ENCODE measurements around the gene FAM210B. TPM values are rescaled to one million over a fixed set of nuclear protein-coding genes. Genes with fewer than 3 reads are reported as not detected.
"Not testable (repeated sequence)": the region's sequence is repeated elsewhere in the genome, so short reads cannot be mapped to it uniquely, and the experiment has no call there.

The FAM210B gene
- total RNA-seq, 2 donors from 2014 or later, result 35.2 to 37.3 TPM

DNA sequence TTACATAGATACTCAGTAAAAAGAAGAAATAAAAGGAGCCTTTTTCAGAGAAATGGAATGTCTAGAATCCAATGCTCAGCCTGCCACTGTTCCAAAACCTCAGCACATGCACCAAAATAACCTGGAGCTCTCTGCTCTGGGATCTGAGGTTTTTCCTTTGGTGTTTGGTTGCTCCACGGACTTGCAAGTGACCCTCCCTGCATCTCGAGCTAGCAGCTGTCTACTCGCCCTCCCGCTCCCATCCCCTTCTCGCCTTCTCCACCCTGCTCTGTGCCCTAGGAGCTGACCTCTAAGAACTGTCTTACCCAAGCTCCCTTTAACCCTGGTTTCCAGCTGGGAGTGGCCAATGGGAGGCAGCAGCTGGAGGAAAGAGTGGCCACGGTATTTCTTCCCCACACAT is 35.1 kb upstream of the FAM210B start:
- TF ChIP-seq CTCF (IDR thresholded peaks at IDR 0.05), result no peak
- Histone ChIP-seq H3K9me3 (no peaks in the 10 kb centered on the region), H3K27ac (no peak overlapping the region), H3K4me3 (no peak overlapping the region), H3K36me3 (no peaks in the 10 kb centered on the region), H3K27me3 (replicated peaks; ENCODE audit: insufficient read depth) (no peaks in the 10 kb centered on the region), H3K4me1 (ENCODE audit: control insufficient read depth in 1 of 2, low read depth in 2 of 2) (no peaks in the 10 kb centered on the region)
- no peak for DNase-seq (ENCODE audit: low spot score)
- ATAC-seq (ENCODE audit: insufficient number of reproducible peaks, low FRiP score, low read depth), result no peak

DNA sequence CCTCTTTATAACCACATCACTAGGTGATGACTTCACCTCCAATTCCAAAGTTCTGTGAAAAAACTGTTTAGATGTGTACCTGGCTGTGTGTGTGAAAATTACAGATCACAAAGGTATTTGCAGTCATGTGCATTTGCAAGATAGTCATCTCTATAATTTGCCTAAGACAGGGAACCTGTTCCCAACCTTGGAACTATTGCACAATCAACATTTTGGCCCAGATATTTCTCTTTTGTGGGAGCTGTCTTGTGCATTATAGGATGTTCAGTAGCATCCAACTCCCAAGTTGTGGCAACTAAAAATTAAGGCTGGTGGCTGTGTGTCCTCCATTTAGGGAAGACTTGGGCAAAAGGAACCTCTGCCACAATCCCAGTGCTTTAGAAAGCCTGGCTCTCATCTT is 34.0 kb upstream of the FAM210B start:
- Histone ChIP-seq H3K4me3 (no peak overlapping the region), H3K4me1 (ENCODE audit: control insufficient read depth in 1 of 2, low read depth in 2 of 2) (no peaks in the 10 kb centered on the region), H3K9me3 (no peaks in the 10 kb centered on the region), H3K27ac (no peak overlapping the region), H3K27me3 (replicated peaks; ENCODE audit: insufficient read depth) (no peaks in the 10 kb centered on the region), H3K36me3 (no peaks in the 10 kb centered on the region)
- no peak for ATAC-seq (ENCODE audit: insufficient number of reproducible peaks, low FRiP score, low read depth)
- no peak for TF ChIP-seq CTCF (IDR thresholded peaks at IDR 0.05)
- no peak for DNase-seq (ENCODE audit: low spot score)

DNA sequence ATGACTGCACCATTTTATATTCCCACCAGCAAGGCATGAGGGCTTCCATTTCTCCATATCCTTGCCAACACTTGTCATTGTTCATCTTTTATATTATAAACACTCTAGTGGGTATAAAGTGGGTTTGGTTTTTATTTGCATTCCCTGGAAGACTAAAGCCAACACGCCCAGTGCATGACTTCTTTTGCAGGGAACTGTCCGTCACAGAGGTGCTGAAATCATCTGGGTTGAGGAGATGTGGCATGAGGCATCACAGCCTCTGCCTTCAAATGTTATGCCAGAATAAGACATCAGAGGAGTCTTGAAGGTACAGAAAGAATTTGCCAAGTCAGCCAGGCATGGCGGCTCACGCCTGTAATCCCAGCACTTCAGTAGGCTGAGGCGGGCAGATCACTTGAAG is 29.9 kb upstream of the FAM210B start:
- Histone ChIP-seq H3K27ac (no peak overlapping the region), H3K27me3 (replicated peaks; ENCODE audit: insufficient read depth) (no peaks in the 10 kb centered on the region), H3K9me3 (no peaks in the 10 kb centered on the region), H3K4me1 (ENCODE audit: control insufficient read depth in 1 of 2, low read depth in 2 of 2) (no peaks in the 10 kb centered on the region), H3K36me3 (no peaks in the 10 kb centered on the region), H3K4me3 (no peak overlapping the region)
- no peak for DNase-seq (ENCODE audit: low spot score)
- TF ChIP-seq CTCF (IDR thresholded peaks at IDR 0.05), result no peak
- ATAC-seq (ENCODE audit: insufficient number of reproducible peaks, low FRiP score, low read depth), result no peak

GRCh38 chr20:56336709-56337108 is 22.1 kb upstream of the FAM210B start:
- not testable (repeated sequence) for H3K4me1 ChIP-seq (ENCODE audit: control insufficient read depth in 1 of 2, low read depth in 2 of 2); H3K27ac ChIP-seq; DNase-seq (ENCODE audit: low spot score); H3K36me3 ChIP-seq; H3K4me3 ChIP-seq; H3K27me3 ChIP-seq (replicated peaks; ENCODE audit: insufficient read depth); H3K9me3 ChIP-seq; ATAC-seq (ENCODE audit: insufficient number of reproducible peaks, low FRiP score, low read depth)

- Histone ChIP-seq H3K4me3 (no peak overlapping the region), H3K36me3 (no peaks in the 10 kb centered on the region), H3K27me3 (replicated peaks; ENCODE audit: insufficient read depth) (no peaks in the 10 kb centered on the region), H3K4me1 (ENCODE audit: control insufficient read depth in 1 of 2, low read depth in 2 of 2) (no peaks in the 10 kb centered on the region), H3K27ac (no peak overlapping the region), H3K9me3 (no peaks in the 10 kb centered on the region)
- DNase-seq (ENCODE audit: low spot score), result no peak
- no peak for ATAC-seq (ENCODE audit: insufficient number of reproducible peaks, low FRiP score, low read depth)
- TF ChIP-seq CTCF (IDR thresholded peaks at IDR 0.05), result no peak
Observed at GRCh38 chr20:56342783-56343182, 16.0 kb upstream of the FAM210B start.

DNA sequence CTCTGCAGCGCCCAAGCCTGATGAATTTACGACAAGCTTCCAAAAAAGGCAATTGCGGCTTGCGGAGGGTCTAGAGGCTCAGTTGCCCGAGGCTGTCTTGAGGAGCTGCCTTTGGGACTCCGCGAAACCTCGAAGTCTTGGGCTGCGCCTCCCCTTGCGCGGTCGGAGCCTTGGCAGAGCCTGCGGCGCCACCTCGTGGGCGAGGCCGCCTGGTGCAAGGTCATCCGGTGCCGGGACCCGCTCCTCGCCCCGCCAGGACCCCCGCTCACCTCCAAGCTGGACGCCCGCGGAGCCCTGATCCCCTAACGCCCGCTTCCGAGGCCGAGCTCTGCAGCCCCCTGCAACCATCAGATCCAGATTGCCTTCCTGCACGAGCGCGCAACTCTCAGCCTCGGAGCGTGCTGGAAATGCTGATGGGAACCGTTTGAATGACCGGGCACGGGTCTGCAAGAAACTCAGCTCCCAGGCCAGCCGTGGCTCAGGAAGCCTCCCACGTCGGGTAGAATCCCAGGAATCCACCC is 14.9 kb upstream of the FAM210B start:
- Histone ChIP-seq H3K4me3 (no peak overlapping the region), H3K27me3 (replicated peaks; ENCODE audit: insufficient read depth) (no peaks in the 10 kb centered on the region), H3K4me1 (ENCODE audit: control insufficient read depth in 1 of 2, low read depth in 2 of 2) (no peaks in the 10 kb centered on the region), H3K9me3 (no peaks in the 10 kb centered on the region), H3K36me3 (no peaks in the 10 kb centered on the region), H3K27ac (no peak overlapping the region)
- no peak for TF ChIP-seq CTCF (IDR thresholded peaks at IDR 0.05)
- ATAC-seq (ENCODE audit: insufficient number of reproducible peaks, low FRiP score, low read depth) (no peak), DNase-seq (ENCODE audit: low spot score) (no peak)

Data from thoracic aorta (tissue), 2 donors.